ENCODE results near the gene INPP5F.

- TF ChIP-seq POLR2AphosphoS5 (IDR thresholded peaks at IDR 0.05; ENCODE audit: low read depth) (no peak), CTCF (IDR thresholded peaks at IDR 0.05; ENCODE audit: insufficient read depth, low read length) (no peak)
Measured at GRCh38 chr10:119702583-119702982, 23.3 kb upstream of the INPP5F start.

Data from HL-60 (cell line).